ENCODE results near the gene TMEM79.

GRCh38 chr1:156308078-156308477 is 24.0 kb downstream of the TMEM79 start:
- TF ChIP-seq ZFX (IDR thresholded peaks at IDR 0.05; ENCODE audit: borderline replicate concordance) = no peak
- TF ChIP-seq, protein P1, sequence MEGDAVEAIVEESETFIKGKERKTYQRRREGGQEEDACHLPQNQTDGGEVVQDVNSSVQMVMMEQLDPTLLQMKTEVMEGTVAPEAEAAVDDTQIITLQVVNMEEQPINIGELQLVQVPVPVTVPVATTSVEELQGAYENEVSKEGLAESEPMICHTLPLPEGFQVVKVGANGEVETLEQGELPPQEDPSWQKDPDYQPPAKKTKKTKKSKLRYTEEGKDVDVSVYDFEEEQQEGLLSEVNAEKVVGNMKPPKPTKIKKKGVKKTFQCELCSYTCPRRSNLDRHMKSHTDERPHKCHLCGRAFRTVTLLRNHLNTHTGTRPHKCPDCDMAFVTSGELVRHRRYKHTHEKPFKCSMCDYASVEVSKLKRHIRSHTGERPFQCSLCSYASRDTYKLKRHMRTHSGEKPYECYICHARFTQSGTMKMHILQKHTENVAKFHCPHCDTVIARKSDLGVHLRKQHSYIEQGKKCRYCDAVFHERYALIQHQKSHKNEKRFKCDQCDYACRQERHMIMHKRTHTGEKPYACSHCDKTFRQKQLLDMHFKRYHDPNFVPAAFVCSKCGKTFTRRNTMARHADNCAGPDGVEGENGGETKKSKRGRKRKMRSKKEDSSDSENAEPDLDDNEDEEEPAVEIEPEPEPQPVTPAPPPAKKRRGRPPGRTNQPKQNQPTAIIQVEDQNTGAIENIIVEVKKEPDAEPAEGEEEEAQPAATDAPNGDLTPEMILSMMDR (IDR thresholded peaks at IDR 0.05) = no peak
